ENCODE data around the gene MERTK.

- TF ChIP-seq, protein P1, sequence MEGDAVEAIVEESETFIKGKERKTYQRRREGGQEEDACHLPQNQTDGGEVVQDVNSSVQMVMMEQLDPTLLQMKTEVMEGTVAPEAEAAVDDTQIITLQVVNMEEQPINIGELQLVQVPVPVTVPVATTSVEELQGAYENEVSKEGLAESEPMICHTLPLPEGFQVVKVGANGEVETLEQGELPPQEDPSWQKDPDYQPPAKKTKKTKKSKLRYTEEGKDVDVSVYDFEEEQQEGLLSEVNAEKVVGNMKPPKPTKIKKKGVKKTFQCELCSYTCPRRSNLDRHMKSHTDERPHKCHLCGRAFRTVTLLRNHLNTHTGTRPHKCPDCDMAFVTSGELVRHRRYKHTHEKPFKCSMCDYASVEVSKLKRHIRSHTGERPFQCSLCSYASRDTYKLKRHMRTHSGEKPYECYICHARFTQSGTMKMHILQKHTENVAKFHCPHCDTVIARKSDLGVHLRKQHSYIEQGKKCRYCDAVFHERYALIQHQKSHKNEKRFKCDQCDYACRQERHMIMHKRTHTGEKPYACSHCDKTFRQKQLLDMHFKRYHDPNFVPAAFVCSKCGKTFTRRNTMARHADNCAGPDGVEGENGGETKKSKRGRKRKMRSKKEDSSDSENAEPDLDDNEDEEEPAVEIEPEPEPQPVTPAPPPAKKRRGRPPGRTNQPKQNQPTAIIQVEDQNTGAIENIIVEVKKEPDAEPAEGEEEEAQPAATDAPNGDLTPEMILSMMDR (IDR thresholded peaks at IDR 0.05) = no peak
- no peak for TF ChIP-seq EZH2 (IDR thresholded peaks at IDR 0.05; ENCODE audit: borderline replicate concordance, insufficient read depth, low read depth, low read length, poor library complexity, severe bottlenecking)
Observed at GRCh38 chr2:112059671-112060070, 161.3 kb downstream of the MERTK start.
